GM21717 (cell line): ENCODE results near the gene IFT122.
"Not testable (repeated sequence)": the region's sequence is repeated elsewhere in the genome, so short reads cannot be mapped to it uniquely, and the experiment has no call there.

Experiments used
- ATAC-seq: cut with Tn5 transposase; IDR thresholded peaks from one replicate; pipeline ENCODE4 v1.9.1; 2021; ENCODE audit warnings: mild to moderate bottlenecking, moderate library complexity; ENCODE audit not compliant: unreplicated experiment

IFT122 gene

GRCh38 chr3:129532261-129532660 is 92.2 kb downstream of the IFT122 start:
- ATAC-seq: no peak

- no peak for ATAC-seq
These were observed 93.4 kb downstream of the IFT122 start for GRCh38 chr3:129533406-129533805.

GRCh38 chr3:129534428-129535027 is 94.5 kb downstream of the IFT122 start:
- no peak for ATAC-seq

- no peak for ATAC-seq
These were observed 95.1 kb downstream of the IFT122 start for GRCh38 chr3:129535075-129535474.

- ATAC-seq: no peak
These were observed 96.3 kb downstream of the IFT122 start for GRCh38 chr3:129536374-129536667.

- no peak for ATAC-seq
These were observed 96.8 kb downstream of the IFT122 start for GRCh38 chr3:129536804-129537203.

GRCh38 chr3:129539206-129539605 is 99.2 kb downstream of the IFT122 start:
- no peak for ATAC-seq

GRCh38 chr3:129540776-129541516 is 100.9 kb downstream of the IFT122 start:
- ATAC-seq: no peak

- ATAC-seq: no peak
These were observed 102.7 kb downstream of the IFT122 start for GRCh38 chr3:129542747-129543146.

GRCh38 chr3:129543156-129543790 is 103.2 kb downstream of the IFT122 start, which contains the start of gene H1-8:
Gene H1-8 (plus strand): TSS chr3:129543175. CDS start chr3:129543219, 44 bp downstream.
- no peak for ATAC-seq

GRCh38 chr3:129543999-129544398 is 104.0 kb downstream of the IFT122 start:
- no peak for ATAC-seq

- not testable (repeated sequence) for ATAC-seq
These were observed 105.9 kb downstream of the IFT122 start for GRCh38 chr3:129545951-129546350.

GRCh38 chr3:129547241-129547640 is 107.2 kb downstream of the IFT122 start:
- ATAC-seq: no peak

- ATAC-seq: no peak
These were observed 108.3 kb downstream of the IFT122 start for GRCh38 chr3:129548104-129548965.

- ATAC-seq: no peak
These were observed 109.2 kb downstream of the IFT122 start for GRCh38 chr3:129549006-129549800.

GRCh38 chr3:129549805-129550204 is 109.8 kb downstream of the IFT122 start:
- ATAC-seq: no peak

- no peak for ATAC-seq
These were observed 112.4 kb downstream of the IFT122 start for GRCh38 chr3:129552287-129553050.

- ATAC-seq: no peak
These were observed 113.1 kb downstream of the IFT122 start for GRCh38 chr3:129553171-129553570.

GRCh38 chr3:129553719-129554118 is 113.7 kb downstream of the IFT122 start:
- no peak for ATAC-seq
